HG02642 (cell line): ENCODE data around the gene ENO4.
A peak's percentile ranks its signal among the peaks of the same experiment; 100 is the strongest.

Experiments used
- ATAC-seq: cut with Tn5 transposase; IDR thresholded peaks from one replicate; pipeline ENCODE4 v1.9.1; 2021; ENCODE audit warnings: mild to moderate bottlenecking; ENCODE audit not compliant: unreplicated experiment, poor library complexity

The ENO4 gene

DNA sequence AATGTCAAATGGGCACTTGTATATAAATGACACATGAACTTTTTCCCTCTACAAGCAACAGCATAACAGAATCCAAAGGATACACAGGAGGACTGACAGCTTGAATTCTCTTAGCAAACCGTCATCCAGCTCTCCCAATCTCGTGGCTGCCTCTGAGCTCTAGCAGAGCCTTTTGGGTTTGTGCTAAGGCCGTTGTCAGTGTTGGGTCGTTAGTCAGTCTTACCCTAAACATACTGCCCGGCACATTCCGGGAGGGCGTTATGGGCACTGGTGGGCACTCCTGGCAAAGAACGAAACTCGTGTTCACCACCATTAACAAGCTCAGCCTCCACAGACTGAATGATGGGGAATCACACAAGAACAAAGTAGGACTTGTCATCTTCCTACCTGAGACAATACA, 19.6 kb upstream of the ENO4 start:
- no peak for ATAC-seq

- ATAC-seq: no peak
Observed at GRCh38 chr10:116831086-116831485, 18.2 kb upstream of the ENO4 start.

DNA sequence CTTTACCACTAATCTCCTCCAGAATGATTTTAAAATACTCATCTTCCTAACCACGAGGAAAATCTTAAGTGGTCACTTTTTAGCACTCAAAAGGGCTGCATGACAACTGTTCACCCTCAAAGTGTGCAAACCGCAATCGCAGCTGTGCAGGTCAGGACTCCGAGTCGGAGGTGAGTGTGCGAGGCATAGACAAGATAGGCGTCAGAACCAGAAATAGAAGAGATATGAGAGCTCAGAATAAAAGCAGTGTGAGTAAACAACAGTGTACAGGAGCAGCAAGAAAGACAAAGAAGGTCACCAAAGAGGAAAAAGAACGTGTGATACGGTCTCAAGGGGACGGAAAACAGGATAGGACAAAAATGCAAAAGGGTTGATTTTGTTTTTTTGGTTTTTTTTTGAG, 17.5 kb upstream of the ENO4 start:
- no peak for ATAC-seq

- ATAC-seq: no peak
Observed at GRCh38 chr10:116833986-116834985, 15.0 kb upstream of the ENO4 start.

DNA sequence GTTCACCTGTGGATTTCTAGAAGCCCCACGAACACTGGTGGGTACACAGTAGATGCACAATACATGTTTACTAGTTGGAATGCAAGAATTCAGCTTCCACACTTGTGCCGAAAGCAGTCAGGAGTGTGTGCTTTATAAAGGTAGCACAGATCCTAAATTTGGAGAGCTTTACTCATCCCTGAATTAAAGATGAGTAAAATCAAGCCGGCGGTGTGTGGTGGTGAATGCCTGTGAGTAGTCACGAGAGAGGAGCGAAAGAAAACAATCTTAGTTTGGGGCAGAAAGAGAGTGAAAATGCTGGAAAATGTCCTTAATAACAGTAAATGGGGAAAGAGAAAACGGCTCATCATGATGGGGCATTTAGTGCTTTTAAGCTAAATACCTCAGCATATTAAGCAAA, 13.6 kb upstream of the ENO4 start:
- ATAC-seq: no peak

- ATAC-seq: no peak
Observed at GRCh38 chr10:116836083-116836482, 13.2 kb upstream of the ENO4 start.

DNA sequence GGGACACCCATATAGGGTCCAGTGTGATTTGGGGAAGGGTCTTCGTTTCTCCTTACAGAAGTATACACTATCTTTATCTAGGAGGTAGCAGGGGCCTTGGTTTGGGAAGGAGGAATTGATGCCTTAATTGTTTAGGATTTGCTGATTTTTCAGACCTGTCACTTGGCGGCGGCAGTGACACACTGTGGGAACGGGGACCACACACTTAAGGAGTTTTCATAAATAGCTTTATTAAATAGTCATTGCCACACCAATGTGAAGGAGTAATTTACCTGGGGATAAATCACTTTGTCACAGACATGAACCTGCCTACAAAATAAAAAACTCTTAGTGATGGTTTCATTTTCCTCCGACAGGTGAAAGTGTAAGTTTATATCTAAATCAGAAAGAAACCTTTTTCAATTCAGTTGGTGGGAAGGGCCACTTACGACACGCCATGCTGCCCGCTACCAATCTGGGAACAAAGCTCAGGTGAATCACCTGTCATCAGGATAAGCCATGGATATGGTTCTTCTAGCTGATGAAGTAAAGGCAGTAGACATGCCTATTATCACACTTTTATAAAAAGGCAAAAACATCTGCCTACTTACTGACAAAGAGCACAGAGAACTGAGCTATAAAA, 12.3 kb upstream of the ENO4 start:
- ATAC-seq: no peak

GRCh38 chr10:116838143-116838725, 11.1 kb upstream of the ENO4 start:
- ATAC-seq: peak; percentile 69

GRCh38 chr10:116840389-116841075, 8.8 kb upstream of the ENO4 start:
- no peak for ATAC-seq

DNA sequence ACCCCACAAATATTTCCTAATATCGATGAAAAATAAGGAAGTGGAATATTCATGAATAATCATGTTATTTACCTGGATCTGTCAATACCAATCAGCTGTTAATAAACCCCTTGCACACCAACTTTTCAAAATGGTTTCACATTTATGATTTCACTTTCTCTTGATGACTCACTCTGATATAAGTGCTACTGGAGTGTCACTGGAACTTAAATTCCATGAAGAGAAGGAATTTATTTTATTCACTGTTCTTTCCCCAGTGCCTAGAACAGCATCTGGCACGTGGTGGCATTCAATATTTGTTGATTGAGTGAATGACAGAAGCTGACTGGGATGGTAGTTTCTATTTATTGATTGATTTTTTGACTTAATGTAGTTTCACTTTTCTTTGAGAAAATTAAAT, 3.5 kb upstream of the ENO4 start:
- ATAC-seq: no peak

- ATAC-seq: peak; percentile 77
Observed at GRCh38 chr10:116848032-116848943, 1.0 kb upstream of the ENO4 start.

DNA sequence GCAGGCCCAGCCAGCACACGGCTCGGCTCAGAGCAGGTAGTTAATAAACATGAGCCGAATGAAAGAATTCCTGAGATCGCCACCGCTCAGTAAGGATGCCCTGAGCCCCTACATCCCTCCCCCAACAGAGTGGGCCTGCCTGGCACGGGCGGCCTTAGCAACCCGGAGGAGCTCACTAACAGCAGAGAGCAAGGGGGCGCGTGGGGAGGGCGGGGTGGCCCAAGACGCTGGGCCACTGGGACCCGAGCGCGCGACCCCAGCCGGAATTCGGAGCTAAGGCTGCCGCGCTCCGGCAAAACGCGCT, 403 bp upstream of the ENO4 start:
- peak; percentile 18 for ATAC-seq

GRCh38 chr10:116850058-116850611, 836 bp downstream of the ENO4 start:
- ATAC-seq: no peak

- ATAC-seq: no peak
Observed at GRCh38 chr10:116852246-116852645, 2.9 kb downstream of the ENO4 start.

GRCh38 chr10:116853287-116853686, 4.0 kb downstream of the ENO4 start:
- ATAC-seq: no peak

- ATAC-seq: no peak
Observed at GRCh38 chr10:116853701-116854100, 4.4 kb downstream of the ENO4 start.

DNA sequence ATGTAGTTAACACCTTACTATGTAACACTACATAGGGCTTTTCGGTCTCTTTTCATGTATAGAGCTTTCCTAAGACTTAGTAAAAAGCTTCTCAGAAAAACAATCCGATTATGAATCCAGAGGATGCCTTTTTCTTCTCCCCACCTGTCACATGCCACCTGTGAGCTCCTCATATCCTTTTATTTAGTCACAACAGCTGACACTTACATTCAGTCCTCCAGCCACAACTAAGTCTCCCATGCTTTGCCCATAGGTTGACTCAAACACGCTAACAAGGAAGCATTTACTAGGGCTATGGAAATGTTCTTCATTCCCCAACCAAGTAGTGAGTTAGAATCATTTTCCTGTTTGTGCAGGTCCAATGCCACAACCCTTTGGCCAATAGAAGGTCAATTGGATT, 7.9 kb downstream of the ENO4 start:
- no peak for ATAC-seq

DNA sequence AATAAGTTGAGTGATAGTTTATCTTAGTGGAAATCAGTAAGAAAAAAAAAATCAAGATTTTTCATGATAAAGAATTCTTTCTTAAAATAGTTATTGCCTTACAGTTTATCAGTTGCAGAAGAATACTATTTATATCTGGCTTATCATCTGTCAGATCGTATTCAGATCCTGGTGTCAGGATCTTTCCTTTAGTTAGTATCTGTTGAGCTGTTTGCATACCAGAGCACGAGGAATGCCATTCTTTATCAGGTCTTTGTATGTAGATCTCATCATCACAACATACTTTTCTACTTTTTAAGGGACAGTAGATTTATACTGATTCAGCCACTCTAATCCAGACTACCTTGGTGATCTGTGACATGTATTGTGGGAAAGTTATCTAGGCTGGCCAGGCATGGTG, 12.5 kb downstream of the ENO4 start:
- no peak for ATAC-seq

DNA sequence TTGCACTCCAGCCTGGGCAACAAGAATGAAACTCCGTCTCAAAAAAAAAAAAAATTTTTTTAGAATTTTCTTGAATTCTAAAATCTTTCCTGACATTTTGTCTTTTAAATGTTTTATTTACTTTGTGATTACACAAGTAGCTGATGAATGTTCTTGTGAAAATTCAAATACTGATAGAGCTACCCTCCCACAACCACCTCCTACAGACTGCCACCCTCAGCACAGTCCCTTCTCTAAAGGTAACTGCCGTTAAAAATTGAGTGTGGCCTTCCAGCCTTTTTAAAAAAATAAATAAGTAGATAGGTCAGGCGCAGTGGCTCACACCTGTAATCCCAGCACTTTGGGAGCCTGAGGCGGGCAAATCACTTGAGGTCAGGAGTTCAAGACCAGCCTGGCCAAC, 15.1 kb downstream of the ENO4 start:
- ATAC-seq: no peak

DNA sequence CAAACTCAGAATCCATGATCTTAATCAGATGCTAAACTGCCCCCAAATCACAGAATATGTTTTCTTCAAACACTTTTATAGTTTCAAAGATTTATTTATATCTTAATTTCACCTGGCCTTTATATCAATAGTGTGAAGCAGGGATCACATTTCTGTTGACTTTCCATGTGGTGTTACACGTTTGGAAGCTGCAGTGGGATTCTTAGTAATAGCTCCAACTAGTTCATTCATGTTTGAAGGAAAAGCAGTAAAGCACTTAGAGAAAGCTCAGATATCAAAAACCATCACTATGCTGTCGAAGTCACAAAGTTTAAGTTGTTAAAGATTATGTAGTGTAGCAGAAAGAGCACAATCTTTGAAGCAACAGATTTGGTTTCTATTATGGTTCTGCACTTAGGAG, 16.8 kb downstream of the ENO4 start:
- ATAC-seq: no peak
